HG02870 (cell line): ENCODE measurements around the gene C1orf141.
A peak's percentile ranks its signal among the peaks of the same experiment; 100 is the strongest.
"Not testable (repeated sequence)": the region's sequence is repeated elsewhere in the genome, so short reads cannot be mapped to it uniquely, and the experiment has no call there.

Experiments used
- ATAC-seq: cut with Tn5 transposase; IDR thresholded peaks from one replicate; pipeline ENCODE4 v1.9.1; 2021; ENCODE audit warnings: mild to moderate bottlenecking, moderate library complexity; ENCODE audit not compliant: unreplicated experiment

The C1orf141 gene

DNA sequence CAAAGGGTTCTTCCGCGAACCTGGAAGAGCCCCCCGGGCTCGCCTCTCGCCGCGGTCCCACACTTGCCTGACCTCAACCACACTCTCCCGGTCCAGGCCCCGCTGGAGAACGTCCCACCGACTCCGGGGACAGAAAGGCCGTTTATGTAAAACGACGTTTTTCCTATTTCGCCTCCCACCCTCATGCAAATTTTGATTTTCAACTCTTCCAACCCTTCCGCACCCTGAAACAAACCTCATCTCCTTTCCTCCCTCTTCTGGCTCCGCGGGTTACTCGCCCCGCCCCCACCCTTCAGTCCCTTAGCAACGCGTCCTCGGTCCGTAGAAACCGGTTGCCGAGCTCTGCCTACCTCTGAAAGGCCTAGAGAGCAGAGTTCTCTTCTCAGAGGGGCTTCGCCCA lies at the start of gene C1orf141:
C1orf141 (minus strand) TSS at position 276 of the 400 bp plus-strand sequence. CDS start 7,730 bp downstream, outside the sequence.
- no peak for ATAC-seq

DNA sequence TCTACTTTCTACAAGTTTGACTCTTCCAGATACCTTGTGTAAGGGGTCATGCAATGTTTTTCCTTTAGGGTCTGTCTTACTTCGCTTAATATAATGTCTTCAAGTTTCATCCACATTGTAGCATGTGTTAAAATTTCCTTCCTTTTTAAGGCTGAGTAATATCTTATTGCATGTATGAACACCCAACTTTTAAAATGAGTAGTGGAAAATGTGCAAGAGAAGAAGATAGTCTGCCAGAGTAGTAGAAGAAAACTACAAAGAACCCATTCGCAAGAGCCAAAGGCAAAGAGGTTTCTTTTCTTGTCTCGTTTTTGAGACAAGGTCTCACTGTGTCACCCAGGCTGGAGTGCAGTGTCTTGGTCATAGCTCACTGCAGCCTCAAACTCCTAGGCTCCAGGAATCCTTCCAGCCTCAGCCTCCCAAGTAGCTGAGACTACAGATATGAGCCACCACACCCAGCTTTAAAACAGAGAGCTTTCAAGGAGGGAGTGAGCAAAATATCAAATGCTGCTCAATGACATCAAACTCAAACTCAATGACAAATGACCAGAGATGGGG lies 40.8 kb upstream of the C1orf141 start:
- no peak for ATAC-seq

DNA sequence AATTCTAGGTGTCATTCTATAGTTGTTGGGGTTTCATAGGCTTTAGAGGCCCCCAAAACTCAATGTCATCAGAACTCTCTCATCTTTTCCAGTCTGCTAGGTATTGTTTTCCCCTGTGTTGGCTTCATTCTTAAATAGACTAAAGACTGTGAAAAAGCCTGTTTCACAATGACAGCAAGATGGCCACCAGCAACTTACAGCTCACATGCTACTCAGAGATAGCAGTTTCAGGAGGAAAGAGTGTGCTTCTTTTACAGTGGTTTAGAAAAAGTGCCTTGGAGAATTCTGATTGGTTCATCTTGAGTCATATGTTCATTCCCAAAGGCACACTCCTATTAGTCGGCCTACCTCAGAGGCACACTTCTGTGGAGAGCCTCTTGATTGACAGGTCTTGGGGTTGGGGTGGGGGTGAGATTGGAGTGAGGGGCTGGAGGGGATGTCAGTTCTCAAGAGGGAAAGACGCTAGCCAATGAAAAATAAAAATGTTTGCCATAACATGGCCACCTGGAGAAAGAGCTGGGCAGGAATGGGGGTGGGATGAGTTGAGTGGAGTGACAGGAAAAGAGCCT lies 40.0 kb upstream of the C1orf141 start:
- ATAC-seq, result peak; percentile 57

DNA sequence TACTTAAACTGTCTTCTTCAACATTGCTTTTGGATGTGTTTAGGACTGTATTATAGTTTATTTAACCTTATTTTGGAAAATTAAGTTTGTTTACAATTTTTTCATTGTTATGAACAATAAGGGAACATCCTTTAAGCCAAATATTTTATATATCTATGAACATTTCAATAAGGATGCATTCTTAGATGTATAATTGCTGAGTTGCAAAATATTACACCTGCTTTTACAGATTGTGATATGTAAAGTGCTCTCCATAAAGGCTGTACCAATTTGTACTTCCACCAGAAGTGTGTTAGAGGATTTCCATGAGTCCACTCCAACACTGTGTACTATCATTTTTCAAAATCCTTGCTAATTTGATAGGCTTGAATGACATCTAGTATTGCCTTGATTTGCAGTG lies 39.2 kb upstream of the C1orf141 start:
- ATAC-seq, result no peak

DNA sequence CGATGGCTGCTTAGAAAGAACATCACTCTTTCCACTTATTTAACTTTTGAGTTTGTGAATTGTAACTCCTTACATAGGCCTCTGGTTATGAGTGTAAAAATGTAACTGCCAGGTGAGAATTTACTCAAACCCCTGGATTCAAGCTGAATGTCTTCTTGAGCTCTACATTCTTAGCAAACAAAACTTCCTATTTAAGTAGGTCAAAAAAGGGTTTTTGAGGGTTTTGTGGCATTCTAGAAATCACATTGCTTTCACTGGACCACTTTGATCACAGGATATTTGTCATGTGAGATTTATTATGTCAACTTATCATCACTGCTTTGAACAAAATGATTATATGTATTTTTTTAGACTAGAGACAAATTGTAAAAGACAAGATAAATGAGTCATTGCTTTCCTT lies 37.2 kb upstream of the C1orf141 start:
- peak; percentile 59 for ATAC-seq

DNA sequence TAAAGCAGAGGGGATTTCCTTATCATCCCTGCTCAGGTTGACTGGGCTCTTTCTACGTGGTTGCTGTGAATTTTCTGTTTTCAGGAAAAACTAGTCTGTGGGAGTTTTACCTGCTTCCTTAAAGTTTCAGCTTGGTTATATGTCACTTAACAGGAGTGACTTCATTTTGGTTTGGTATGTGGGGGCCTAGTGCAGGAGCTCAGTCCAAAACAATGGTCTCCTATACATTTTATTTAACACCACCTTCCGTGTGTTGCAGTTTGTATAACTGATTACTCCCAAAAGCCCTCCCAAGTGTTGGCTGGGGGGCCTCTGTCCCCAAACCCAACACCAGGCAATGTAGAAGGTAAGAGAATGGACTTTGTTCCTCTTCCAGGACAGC lies 36.8 kb upstream of the C1orf141 start:
- ATAC-seq, result peak; percentile 5

DNA sequence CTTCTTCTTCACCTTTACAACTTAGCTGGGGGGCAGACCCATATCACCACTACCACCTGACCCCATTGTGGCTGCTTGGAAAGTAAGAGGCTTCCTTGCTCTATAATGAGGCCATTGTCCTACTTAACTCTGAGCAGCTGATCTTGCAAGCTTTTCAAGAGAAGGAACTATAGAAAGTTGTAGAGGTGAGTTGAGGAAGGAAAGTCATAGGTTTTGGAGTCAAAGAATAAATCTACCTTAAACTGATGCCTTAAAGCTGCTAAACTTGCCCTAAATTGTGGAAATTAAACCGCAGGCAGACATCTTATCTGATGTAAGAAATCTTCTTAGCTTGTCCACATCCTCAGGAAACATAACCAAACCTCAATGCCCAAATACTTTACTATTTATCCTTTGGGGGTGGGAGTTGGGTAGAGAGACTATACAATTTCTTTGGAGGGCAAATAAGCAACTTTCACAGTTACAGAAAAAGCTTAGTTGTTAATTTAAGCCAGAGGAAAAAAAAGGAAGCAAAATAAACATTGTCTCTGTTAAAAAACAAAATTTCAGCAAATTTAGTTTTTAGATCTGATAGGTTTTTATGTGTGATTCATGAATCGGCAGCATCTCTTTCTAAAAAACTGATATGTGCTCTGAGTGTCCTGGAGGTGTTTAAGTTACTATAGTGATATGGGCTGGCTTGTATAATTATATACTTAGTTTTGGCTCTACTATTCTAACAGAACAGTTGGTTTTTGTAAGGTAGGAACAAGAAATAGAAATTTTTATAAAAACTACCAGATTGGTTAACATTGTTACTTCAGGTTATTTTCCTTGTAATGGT lies 36.2 kb upstream of the C1orf141 start:
- ATAC-seq, result no peak

DNA sequence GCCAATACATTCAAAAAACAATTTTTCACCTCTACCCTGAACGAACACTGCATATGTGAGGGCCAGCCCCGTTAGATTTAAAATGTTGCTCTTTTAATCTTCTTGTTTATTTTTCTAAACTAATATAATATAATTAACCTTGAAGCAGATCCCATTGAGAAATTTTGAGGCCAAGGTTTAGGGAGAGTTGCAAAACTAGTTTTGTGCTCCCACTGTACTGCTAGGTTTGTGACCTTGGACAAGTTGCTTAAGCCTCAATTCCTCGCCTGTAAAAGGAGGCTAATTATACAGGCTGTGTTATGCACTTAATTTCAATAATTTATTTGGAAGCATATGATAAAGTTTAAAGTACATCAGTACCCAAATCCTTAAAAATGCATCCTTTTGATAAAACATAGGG lies 35.2 kb upstream of the C1orf141 start:
- ATAC-seq, result no peak

DNA sequence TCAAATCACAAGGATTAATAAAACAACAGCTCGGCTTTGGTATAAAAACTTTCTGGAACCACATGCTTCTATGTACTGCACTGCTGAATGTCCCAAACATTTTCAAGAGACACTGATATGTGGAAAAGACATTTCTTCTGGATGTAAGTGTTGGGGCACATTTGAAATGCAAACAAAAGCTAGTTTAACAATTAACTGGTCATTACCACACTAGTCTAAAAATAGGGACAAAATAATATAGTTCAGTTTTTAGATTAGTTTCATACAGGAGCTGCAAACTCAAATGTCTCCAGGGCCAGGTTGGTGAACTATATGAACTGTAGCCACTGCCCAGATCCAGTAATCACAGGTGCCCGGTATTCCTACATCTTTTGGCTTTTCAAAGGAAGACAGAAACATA lies 34.7 kb upstream of the C1orf141 start:
- ATAC-seq, result no peak

DNA sequence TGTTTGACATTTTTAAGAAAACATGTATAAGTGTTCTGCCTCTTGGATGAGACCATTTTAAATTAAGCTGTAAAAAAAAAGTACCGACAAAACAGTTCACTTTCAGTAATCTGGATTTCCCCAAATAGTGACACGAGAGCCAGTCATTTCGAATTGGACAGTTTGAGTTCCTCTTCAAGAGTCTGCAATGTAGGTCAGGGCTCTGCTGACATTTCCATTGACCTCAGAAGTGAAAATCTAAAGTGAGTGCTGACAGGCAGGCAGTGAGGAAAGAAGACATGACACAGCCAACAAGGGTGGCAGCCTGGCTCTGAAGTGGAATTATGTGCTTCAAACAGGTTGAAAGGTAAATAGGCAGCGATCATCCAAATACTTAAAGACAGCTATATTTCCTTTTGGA lies 31.4 kb upstream of the C1orf141 start, which contains the start of gene IL23R:
IL23R (plus strand) TSS at position 259 of the 400 bp plus-strand sequence. CDS start 1,667 bp downstream, outside the sequence.
- ATAC-seq, result peak; percentile 83

DNA sequence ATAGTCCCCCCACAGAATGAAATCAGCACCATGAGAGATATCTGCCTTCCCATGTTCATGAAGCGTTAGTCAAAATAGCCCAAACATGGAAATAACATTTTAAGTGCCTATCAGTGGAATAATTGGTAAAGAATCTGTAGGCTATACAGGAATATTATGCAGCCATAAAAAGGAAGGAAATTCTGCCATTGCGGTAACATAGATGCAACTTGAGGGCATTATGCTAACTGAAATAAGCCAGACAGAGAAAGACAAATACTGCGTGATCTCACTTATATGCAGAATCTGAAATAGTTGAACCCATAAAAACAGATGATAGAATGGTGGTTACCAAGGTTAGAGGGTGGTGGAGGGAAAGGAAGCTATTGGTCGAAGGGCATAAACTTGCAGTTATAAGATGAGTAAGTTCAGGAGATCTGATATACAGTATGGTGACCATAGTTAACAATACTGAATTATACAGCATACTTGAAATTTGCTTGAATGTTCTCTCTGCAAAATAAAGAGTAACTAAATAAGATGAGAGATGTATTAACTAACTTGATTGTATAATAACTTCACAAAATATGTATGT lies 30.8 kb upstream of the C1orf141 start:
- ATAC-seq, result no peak

DNA sequence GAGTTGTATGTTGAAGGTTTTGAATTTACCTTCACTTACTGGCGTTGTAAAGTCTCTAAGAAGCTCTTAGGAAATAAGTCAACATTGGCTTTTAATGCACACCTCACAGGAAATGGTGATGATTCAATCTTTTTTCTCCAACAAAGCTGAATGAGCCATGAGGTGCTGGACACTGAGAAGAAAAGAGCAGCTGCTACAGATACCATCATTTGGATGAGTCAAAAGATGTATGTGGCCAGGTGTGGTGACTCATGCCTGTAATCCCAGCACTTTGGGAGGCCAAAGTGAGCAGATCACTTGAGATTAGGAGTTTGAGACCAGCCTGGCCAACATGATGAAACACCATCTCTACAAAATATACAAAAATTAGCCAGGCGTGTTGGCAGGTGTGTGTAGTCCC lies 28.2 kb upstream of the C1orf141 start:
- ATAC-seq, result peak; percentile 54

DNA sequence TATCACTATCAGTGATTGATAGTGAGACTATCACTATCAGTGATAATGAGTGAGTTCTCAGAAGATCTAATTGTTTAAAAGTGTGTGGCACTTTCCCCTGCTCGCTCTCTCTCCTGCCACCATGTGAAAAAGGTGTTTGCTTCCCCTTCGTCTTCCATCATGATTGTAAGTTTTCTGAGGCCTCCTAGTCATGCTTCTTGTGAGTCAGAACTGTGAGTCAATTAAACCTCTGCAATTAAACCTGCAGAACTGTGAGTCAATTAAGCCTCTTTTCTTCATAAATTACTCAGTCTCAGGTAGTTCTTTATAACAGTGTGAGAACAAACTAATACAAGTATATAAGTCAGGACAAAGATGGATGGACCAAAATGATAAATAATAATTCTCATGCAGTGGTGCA lies 24.5 kb upstream of the C1orf141 start:
- ATAC-seq, result no peak

DNA sequence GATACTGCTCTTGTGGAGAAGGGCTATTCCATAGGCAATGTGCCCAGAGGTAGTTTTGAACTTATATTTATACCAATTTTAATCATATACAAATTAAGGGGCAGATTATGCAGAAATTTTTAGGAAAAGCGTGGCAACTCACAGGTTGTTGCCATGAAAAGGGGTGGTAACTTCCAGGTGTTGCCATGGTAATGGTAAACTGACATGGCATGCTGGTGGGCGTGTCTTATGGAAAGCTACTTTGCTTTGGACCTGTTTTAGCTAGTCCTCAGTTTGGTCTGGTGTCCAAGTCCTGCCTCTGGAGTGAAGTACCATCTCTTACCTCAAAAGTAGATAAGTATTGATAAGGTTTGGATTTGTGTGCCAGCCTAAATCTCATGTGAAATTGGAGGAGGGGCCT lies 23.6 kb upstream of the C1orf141 start:
- no peak for ATAC-seq

DNA sequence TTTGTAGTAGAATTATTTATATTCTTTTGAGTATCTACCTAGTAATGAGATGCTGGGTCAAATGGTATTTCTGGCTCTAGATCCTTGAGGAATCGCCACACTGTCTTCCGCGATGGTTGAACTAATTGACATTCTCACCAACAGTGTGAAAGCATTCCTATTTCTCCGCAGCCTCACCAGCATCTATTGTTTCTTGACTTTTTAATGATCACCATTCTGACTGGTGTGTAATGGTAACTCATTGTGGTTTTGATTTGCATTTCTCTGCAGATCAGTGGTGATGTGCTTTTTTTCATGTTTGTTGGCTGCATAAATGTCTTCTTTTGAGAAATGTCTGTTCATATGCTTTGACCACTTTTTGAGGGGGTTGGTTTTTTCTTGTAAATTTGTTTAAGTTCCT lies 16.2 kb upstream of the C1orf141 start:
- no peak for ATAC-seq

DNA sequence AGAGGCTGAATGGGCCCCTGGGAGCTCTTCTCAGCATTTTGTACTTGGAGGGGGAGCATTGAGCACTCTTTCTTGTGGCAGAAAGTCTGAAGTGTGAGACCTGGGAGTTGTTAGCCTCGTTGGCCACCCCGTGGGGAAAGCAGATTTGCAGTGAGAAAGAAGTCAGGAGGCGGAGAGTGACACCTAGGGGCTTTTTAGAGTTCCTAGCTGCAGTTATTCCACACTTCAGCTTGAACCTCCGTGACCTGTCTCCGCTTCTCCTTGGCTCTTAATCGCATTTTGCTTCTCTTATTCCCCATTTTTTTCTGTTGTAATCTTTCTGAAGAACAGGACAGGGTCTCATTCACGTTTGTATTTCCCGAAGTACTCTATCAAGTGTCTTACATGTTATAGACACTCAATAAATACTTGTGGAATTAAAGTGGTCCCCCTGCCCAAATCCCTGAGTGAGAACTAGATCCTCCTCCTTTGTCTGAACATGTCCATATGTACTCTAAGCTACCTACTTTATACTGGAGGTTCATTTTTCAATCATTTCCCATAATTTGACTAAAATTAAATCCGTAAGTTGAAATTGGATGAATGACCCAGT lies 14.5 kb upstream of the C1orf141 start:
- peak; percentile 95 for ATAC-seq

DNA sequence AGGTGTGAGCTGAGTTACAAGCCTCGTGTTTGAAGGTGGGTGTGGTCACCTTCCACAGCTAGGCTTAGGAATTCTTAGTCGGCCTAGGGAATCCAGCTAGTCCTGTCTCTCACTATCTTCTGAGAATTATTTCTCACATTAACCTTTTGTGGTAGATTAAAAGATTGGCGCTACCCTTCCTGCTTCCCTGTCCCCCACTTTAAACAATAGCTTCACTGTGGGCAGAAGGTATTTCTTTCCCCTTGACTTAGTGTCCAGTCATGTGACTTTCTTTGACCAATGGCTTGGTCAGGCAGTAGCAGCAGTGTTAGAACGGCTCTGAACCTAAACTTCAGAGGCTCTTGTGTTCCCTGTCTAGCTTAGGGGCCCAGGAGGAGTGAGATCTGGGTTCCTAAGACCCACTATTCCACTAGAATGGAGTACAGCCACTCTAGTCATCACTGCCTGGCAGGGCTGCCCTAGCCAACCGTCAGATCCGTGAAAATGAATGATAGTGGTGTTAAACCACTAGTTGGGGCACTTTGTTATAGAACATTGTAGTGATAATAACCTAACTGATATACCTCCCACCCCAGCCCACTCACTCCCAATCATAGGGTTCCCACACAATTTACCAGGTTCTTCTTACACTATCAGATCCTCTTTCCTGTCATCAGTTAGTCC lies 13.9 kb upstream of the C1orf141 start:
- ATAC-seq, result peak; percentile 20

DNA sequence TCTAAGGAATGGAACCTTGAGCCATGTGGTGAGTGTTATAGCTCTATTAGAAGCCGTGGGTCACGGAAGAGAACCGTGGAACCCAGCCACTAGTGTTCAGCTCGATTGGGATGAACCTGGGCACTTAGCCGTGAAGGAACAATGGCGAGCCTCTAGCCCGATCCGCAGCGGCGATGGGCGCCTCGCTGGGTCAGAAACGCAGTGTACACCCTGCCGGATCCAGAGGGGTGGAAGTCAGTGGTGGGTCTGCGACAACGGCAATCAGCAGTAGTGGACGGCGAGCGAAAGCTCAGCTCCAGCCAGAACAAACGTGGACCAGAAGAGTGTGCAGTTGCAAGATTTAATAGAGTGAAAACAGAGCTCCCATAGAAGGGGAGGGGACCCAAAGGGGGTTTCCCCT lies 13.2 kb upstream of the C1orf141 start:
- not testable (repeated sequence) for ATAC-seq

DNA sequence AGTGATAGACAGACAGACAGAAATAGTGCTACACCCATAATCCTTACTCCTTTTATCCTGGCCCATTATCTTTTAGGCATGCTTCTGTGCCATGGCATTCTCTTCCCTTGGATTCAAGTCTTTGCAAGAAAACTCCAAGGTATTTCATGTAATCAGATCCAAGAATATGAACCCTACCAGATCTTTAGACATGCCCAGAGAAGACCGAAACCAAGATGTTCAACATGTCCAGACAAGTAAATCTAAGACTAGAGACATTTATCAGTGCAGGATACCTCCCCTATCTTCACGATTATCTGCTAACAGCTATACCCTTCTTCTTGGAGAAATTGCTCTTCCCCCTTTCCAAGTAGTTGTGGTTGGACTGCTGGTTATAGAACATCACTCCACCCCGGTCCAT lies 11.8 kb upstream of the C1orf141 start:
- ATAC-seq, result no peak

DNA sequence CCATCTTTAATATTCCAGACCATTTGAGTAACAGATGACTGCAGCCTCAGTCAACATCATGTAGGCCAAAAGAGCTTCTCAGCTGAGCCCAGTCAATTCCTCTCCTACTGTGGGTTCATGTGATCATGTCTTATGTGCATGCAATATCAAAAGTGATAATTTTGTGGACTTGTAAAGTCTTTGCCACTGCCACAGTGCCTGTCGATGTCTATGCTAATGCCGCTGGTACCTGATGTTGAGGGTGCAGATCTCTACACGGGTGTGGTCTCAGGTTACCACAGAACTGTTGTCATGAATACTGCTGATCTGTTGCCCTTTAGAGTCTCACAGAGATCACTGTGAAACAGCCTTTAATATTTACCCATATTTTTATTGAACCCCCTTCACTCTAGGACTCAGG lies 11.3 kb upstream of the C1orf141 start:
- no peak for ATAC-seq

DNA sequence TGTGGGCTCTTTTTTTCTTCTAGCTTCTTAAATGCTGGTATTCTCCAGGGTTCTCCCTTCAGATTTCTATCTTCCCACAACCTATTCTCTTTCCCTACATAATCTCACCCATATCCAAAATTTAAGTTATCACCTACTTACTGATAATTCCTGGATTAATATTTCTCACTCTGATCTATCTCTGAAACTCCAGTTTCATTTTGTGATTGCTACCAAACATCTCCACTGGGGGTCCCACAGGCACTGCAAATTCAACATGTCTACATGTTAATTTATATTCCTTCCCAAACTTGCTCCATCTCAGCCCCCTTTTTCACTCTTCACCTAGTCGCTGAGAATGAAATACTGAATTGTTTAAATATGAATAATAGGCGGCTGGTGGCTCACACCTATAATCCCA lies 9.9 kb upstream of the C1orf141 start:
- no peak for ATAC-seq
